GM18873 (cell line): ENCODE measurements around the gene WWC2.
"Not testable (repeated sequence)": the region's sequence is repeated elsewhere in the genome, so short reads cannot be mapped to it uniquely, and the experiment has no call there.

Experiments
- ATAC-seq: cut with Tn5 transposase; IDR thresholded peaks from one replicate; pipeline ENCODE4 v1.9.1; 2021; ENCODE audit warnings: mild to moderate bottlenecking, moderate library complexity, moderate number of reproducible peaks; ENCODE audit not compliant: unreplicated experiment, low FRiP score

Gene WWC2

GRCh38 chr4:183321516-183321915, 222.5 kb downstream of the WWC2 start:
- ATAC-seq: no peak

DNA sequence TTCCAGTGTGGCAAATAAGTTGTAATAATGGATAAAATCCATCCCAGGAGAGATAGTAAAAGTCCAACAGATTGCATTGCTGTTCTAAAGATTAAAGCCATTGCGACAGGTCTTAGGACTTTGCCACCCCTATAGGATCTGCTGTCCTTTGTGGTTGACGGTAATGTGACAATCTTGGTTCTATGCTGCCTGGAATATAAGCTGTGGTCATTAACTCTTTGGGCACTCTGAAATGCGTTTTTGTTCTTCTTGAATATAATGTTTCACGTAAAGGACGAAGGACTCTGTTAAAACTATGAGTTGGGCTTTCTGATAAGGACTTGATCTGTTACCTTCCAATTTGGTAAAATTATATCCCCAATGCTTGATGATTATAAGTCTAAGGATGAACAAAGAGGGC, 223.3 kb downstream of the WWC2 start, which contains the start of gene CLDN24:
TSS of gene CLDN24 (minus strand) at position 101 of the 400 bp plus-strand sequence. CDS start at position 101, 0 bp downstream.
- ATAC-seq: no peak

DNA sequence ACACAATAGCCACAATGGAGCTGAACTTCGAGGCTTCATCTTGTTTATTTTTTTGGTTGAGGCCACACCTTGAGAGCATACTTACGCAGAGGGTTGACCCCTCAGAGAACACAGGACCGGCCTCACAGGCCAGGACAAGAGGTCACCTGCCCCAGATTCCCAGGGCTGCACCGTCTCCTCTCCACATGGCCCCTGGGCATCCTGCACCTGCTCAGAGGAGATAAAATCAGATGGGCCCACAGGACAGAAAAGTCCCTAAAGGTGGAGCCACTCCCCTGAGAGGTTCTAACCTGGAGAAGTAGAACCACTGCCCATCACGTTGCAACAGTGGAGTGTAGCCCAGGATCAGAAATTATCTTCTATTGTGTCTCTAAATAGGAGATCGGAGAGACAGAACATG, 224.2 kb downstream of the WWC2 start:
- ATAC-seq: no peak

- not testable (repeated sequence) for ATAC-seq
Observed at GRCh38 chr4:183324056-183324455, 225.0 kb downstream of the WWC2 start.

- ATAC-seq: no peak
Observed at GRCh38 chr4:183324619-183325018, 225.6 kb downstream of the WWC2 start.

DNA sequence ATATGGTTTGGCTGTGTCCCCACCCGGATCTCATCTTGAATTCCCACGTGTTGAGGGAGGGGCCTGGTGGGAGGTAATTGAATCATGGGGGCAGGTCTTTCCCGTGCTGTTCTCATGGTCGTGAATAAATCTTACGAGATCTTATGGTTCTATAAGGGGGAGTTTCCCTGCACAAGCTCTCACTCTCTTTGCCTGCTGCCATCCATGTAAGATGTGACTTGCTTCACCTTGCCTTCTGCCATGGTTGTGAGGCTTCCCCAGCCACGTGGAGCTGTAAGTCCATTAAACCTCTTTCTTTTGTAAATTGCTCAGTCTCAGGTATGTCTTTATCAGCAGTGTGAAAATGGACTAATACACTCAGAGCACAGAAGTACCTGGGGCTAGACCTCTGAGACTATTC, 227.3 kb downstream of the WWC2 start:
- ATAC-seq: not testable (repeated sequence)

- ATAC-seq: no peak
Observed at GRCh38 chr4:183326853-183327252, 227.8 kb downstream of the WWC2 start.

GRCh38 chr4:183327827-183328226, 228.8 kb downstream of the WWC2 start:
- ATAC-seq: no peak

DNA sequence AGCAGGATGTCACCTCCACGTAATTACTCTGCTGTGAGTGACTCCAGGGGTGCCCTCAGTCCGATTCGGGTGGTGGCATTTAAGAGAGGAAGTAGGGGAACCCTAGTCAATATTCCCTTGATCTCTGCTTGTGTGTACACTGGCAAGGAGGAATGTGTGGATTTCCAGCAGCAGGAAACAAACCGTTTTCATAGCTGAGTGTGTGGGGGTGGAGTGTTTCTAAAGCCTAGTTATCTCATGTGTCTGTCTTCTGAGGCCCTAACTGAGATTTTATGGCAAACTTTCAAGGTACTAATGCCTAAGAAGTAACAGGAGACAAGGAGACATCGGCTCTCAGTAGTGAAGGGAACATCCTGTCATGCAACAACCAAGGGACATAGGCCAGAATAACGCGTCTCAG, 229.8 kb downstream of the WWC2 start:
- no peak for ATAC-seq

- no peak for ATAC-seq
Observed at GRCh38 chr4:183329244-183329643, 230.2 kb downstream of the WWC2 start.

- ATAC-seq: no peak
Observed at GRCh38 chr4:183329954-183330742, 231.1 kb downstream of the WWC2 start.

GRCh38 chr4:183330841-183331240, 231.8 kb downstream of the WWC2 start:
- ATAC-seq: no peak

GRCh38 chr4:183332447-183332846, 233.4 kb downstream of the WWC2 start:
- no peak for ATAC-seq

DNA sequence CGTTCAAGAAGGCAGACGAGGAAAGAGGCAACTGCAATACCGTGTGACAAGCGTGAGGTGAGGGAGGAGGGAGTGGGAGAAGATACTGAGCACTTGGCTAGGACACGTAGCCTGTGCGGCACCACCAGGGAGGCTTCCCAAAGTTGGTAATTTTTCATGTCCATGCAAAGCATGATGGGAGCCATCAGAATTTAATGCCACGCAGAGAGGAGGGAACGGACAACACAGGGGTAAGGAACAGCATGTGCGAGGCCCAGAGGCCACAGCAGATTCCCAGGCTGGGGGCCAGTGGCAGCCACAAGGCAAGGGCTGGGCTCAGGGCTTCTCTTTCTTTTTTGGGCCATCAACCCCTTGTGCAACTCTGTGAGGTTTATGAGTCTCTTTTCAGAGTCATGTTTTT, 234.1 kb downstream of the WWC2 start:
- no peak for ATAC-seq

DNA sequence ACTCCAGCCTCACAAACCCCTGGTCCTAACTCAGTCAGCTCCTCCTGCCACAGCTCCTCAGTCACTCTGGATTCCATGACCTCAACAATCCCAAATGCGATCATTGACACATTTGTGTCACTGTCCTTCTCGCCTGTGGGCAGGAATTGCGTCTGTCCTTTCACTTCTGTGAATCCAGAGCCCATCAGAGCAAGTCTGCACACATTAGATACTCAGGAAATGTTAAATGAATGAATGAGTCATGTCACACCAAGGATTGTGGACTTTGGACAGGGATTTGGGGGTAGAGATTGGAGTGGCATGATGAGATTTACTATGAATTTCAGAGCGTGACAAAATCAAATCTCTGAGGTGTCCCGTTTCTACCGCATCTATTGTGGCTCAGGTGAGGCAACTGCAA, 234.9 kb downstream of the WWC2 start:
- ATAC-seq: no peak

GRCh38 chr4:183335369-183335940, 236.4 kb downstream of the WWC2 start:
- no peak for ATAC-seq

GRCh38 chr4:183337349-183337748, 238.3 kb downstream of the WWC2 start:
- no peak for ATAC-seq

DNA sequence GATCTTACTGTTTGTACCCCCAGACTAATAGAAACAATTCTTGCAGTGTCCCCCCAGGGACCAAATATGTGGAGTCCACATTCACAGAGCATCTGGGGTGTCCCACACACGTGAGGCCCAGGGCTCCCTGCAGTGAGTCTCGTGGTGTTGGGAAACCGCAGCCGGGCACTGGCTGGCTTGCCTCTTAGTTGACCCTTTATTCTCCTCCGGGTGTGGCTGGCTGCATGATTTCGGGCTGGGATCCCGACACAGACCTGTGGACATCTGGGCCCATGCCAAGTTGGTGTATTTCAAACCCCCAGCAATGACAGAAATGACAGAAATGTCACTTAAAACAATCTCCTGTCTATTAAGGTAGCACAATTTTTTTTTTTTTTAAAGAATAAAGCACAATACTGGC, 238.8 kb downstream of the WWC2 start:
- ATAC-seq: no peak

DNA sequence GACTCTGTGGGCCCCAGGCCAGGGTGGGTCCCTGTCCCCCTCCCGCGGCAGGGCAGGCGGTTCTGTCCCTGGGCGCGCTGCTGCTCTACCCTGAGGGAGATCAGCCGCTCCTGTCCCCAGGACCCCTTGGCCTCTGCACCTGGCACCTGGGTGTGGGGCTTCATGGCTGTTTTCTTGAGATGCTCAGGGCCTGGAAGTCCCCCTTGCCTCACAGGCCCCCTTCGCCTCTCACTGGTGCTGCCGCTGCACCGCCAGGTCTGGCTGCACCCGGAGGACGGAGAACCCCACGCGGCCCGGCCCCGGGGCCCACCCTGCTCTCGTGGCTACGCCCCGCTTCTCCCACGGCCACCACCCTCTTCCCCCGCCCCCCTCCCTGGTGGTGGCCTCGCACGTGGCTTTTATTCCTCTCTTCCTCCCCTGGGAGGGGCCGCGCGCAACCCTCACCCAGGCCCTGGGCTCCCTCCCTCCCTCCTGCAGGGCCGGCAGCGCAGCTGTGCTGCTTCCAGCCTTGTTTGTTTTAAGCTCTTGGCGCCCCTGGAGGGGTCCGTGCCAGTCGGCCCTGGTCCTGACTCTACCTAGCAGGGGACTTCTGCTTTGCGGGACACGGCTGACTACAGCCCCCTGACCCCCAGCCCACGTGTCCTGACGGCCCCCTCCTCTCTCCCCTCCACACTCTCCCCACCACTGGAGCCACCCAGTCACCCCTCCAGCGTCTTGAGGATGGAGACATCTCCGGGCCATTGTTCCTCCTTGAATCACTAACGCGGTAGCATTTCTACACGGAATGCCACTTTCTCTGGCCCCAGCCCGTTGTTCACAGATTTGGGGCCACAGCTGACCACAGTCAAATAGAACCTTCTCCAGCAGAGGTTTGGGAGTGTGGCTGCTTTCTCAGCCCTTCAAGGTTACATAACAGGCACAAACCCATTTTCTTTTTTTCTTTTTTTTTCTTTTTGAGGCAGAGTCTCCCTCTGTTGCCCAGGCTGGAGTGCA, 243.8 kb downstream of the WWC2 start:
- no peak for ATAC-seq

- ATAC-seq: no peak
Observed at GRCh38 chr4:183343730-183344129, 244.7 kb downstream of the WWC2 start.
